ENCODE measurements around the gene TBC1D8. TPM values are rescaled to one million over a fixed set of nuclear protein-coding genes. Genes with fewer than 3 reads are reported as not detected.

TBC1D8 gene
- total and polyA plus RNA-seq, 7 donors = 8.7 to 163 (median 50.4) TPM

- H3K27me3 ChIP-seq (ENCODE audit: insufficient read depth in 3 of 3, low read length in 2 of 3) = no peaks in the 10 kb centered on the region
- no peak overlapping the region for H3K27ac ChIP-seq
- WGBS, 3 donors = 78 to 82% (median 78%) methylated on average over 5 of the region's 5 CpGs
- H3K4me1 ChIP-seq = no peaks in the 10 kb centered on the region
- H3K4me3 ChIP-seq = no peak overlapping the region
- no peak for DNase-seq
- H3K9me3 ChIP-seq = peaks cover 4% of the 10 kb centered on the region
- peak; percentile 27 for TF ChIP-seq CTCF (IDR thresholded peaks at IDR 0.05)
- intact Hi-C loops (cut with DNase I) = no loop called here
- peak in 1 of 4 donors; percentile 66 for ATAC-seq
- no peaks in the 10 kb centered on the region for H3K36me3 ChIP-seq (ENCODE audit: insufficient read depth in 1 of 2, low read depth in 1 of 2)
These were observed 37.7 kb upstream of the TBC1D8 start for GRCh38 chr2:101188683-101189405.

GRCh38 chr2:101187131-101187530, 35.9 kb upstream of the TBC1D8 start:
- Histone ChIP-seq H3K27me3 (ENCODE audit: insufficient read depth in 3 of 3, low read length in 2 of 3) (no peaks in the 10 kb centered on the region), H3K4me3 (no peak overlapping the region), H3K36me3 (ENCODE audit: insufficient read depth in 1 of 2, low read depth in 1 of 2) (no peaks in the 10 kb centered on the region), H3K9me3 (peaks cover 4% of the 10 kb centered on the region), H3K4me1 (no peaks in the 10 kb centered on the region), H3K27ac (no peak overlapping the region)
- TF ChIP-seq CTCF (IDR thresholded peaks at IDR 0.05) = no peak
- DNase-seq = no peak
- no peak for ATAC-seq
- intact Hi-C loops (cut with DNase I) = no loop called here
- WGBS, 3 donors = 68 to 73% (median 70%) methylated on average over 2 of the region's 2 CpGs

- Histone ChIP-seq H3K27me3 (ENCODE audit: insufficient read depth in 3 of 3, low read length in 2 of 3) (no peaks in the 10 kb centered on the region), H3K4me1 (no peaks in the 10 kb centered on the region), H3K27ac (no peak overlapping the region), H3K36me3 (ENCODE audit: insufficient read depth in 1 of 2, low read depth in 1 of 2) (no peaks in the 10 kb centered on the region), H3K9me3 (peaks cover 4% of the 10 kb centered on the region), H3K4me3 (no peak overlapping the region)
- TF ChIP-seq CTCF (IDR thresholded peaks at IDR 0.05) = no peak
- no peak for ATAC-seq
- DNase-seq = no peak
- intact Hi-C loops (cut with DNase I) = no loop called here
- WGBS, 3 donors = 92 to 93% (median 93%) methylated on average over 3 of the region's 3 CpGs
These were observed 34.5 kb upstream of the TBC1D8 start for GRCh38 chr2:101185656-101186055.

- Histone ChIP-seq H3K9me3 (peaks cover 4% of the 10 kb centered on the region), H3K4me1 (no peaks in the 10 kb centered on the region), H3K4me3 (no peak overlapping the region), H3K27me3 (ENCODE audit: insufficient read depth in 3 of 3, low read length in 2 of 3) (no peaks in the 10 kb centered on the region), H3K27ac (no peak overlapping the region), H3K36me3 (ENCODE audit: insufficient read depth in 1 of 2, low read depth in 1 of 2) (no peaks in the 10 kb centered on the region)
- intact Hi-C loops (cut with DNase I) = no loop called here
- WGBS, 3 donors = 86 to 89% (median 87%) methylated on average over 4 of the region's 4 CpGs
- ATAC-seq (no peak), DNase-seq (no peak)
- no peak for TF ChIP-seq CTCF (IDR thresholded peaks at IDR 0.05)
These were observed 33.9 kb upstream of the TBC1D8 start for GRCh38 chr2:101185085-101185484.

GRCh38 chr2:101179982-101180381, 28.8 kb upstream of the TBC1D8 start:
- Histone ChIP-seq H3K36me3 (ENCODE audit: insufficient read depth in 1 of 2, low read depth in 1 of 2) (no peaks in the 10 kb centered on the region), H3K9me3 (no peaks in the 10 kb centered on the region), H3K27me3 (ENCODE audit: insufficient read depth in 3 of 3, low read length in 2 of 3) (no peaks in the 10 kb centered on the region), H3K4me3 (no peak overlapping the region), H3K27ac (no peak overlapping the region), H3K4me1 (no peaks in the 10 kb centered on the region)
- no peak for TF ChIP-seq CTCF (IDR thresholded peaks at IDR 0.05)
- DNase-seq (no peak), ATAC-seq (peak in 1 of 4 donors; percentile 38)
- intact Hi-C loops (cut with DNase I) = no loop called here
- 48 to 67% (median 63%) methylated on average over 3 of the region's 3 CpGs for WGBS, 3 donors

Measured in psoas muscle (tissue), 8 donors.